Measurements from ENCODE around the gene FKBP2. TPM values are rescaled to one million over a fixed set of nuclear protein-coding genes. Genes with fewer than 3 reads are reported as not detected.

The FKBP2 gene
- total and polyA plus RNA-seq, 7 donors, result 49.2 to 213 (median 70.5) TPM

DNA sequence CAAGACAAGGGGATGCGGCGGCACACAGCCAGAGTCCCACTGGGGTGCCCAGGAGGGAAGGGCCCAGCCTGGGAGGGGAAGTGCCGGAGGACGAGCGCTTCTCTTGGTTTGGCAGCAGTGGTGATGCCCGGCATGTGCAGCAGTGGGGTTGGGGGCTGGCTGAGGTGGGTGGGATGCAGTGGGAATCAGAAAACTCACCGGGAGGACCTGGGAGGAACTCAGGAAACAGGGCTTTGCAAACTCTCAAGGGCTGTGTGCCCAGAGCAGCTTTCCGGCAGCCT lies 31.4 kb upstream of the FKBP2 start:
- no peak for TF ChIP-seq POLR2A (IDR thresholded peaks at IDR 0.05)
- TF ChIP-seq POLR2AphosphoS5 (IDR thresholded peaks at IDR 0.05), result no peak
- TF ChIP-seq, protein P1, sequence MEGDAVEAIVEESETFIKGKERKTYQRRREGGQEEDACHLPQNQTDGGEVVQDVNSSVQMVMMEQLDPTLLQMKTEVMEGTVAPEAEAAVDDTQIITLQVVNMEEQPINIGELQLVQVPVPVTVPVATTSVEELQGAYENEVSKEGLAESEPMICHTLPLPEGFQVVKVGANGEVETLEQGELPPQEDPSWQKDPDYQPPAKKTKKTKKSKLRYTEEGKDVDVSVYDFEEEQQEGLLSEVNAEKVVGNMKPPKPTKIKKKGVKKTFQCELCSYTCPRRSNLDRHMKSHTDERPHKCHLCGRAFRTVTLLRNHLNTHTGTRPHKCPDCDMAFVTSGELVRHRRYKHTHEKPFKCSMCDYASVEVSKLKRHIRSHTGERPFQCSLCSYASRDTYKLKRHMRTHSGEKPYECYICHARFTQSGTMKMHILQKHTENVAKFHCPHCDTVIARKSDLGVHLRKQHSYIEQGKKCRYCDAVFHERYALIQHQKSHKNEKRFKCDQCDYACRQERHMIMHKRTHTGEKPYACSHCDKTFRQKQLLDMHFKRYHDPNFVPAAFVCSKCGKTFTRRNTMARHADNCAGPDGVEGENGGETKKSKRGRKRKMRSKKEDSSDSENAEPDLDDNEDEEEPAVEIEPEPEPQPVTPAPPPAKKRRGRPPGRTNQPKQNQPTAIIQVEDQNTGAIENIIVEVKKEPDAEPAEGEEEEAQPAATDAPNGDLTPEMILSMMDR (IDR thresholded peaks at IDR 0.05), result no peak
- no peak for TF ChIP-seq EP300 (IDR thresholded peaks at IDR 0.05)
- intact Hi-C loops (cut with DNase I), result no loop called here
- H3K27ac ChIP-seq, result no peak overlapping the region
- H3K9me3 ChIP-seq, result no peaks in the 10 kb centered on the region
- 92 to 93% methylated on average over 8 of the region's 8 CpGs for WGBS, 2 donors
- no peak for DNase-seq
- H3K36me3 ChIP-seq, result peaks cover 0 to 11% (median 0%) of the 10 kb centered on the region in 4 donors
- peaks cover 0 to 27% (median 11%) of the 10 kb centered on the region in 4 donors for H3K4me1 ChIP-seq
- H3K4me3 ChIP-seq, result no peak overlapping the region
- no peaks in the 10 kb centered on the region for H3K27me3 ChIP-seq

DNA sequence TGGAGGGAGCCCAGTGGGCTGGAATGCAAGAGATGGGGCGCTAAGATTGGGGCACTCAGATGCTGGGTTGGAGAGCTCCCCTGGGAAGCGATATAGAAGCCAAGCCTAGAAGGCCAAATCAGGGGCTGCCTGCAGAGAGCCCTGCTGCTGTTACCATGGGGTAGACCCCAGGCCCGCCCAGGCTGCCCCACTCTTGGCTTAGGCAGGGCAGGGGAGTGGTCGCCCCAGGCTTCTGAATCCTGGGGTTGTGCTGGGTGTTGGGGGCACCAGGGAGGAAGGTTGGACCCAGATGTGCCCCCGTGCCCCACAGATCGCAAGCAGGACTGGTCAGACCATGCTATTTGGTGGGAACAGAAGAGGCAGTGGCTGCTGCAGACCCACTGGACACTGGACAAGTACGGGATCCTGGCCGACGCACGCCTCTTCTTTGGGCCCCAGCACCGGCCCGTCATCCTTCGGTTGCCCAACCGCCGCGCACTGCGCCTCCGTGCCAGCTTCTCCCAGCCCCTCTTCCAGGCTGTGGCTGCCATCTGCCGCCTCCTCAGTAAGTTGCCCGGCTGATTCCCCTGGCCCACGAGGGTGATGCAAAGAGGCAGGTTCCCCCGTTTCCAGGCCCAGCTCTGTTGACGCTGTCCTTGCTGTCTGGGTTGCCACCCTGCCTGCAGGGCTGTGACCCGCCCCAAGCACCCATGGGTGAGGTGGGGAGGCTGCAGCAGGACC lies 30.4 kb upstream of the FKBP2 start:
- WGBS, 2 donors, result 95% methylated on average over 24 of the region's 24 CpGs
- Histone ChIP-seq H3K27me3 (no peaks in the 10 kb centered on the region), H3K4me1 (peaks cover 0 to 18% (median 6%) of the 10 kb centered on the region in 4 donors), H3K9me3 (no peaks in the 10 kb centered on the region), H3K27ac (no peak overlapping the region), H3K4me3 (no peak overlapping the region), H3K36me3 (peaks cover 0 to 5% (median 0%) of the 10 kb centered on the region in 4 donors)
- intact Hi-C loops (cut with DNase I), result no loop called here
- TF ChIP-seq, protein P1 (IDR thresholded peaks at IDR 0.05), result no peak
- TF ChIP-seq POLR2A (IDR thresholded peaks at IDR 0.05) (no peak), EP300 (IDR thresholded peaks at IDR 0.05) (no peak), POLR2AphosphoS5 (IDR thresholded peaks at IDR 0.05) (no peak)
- DNase-seq, result no peak

DNA sequence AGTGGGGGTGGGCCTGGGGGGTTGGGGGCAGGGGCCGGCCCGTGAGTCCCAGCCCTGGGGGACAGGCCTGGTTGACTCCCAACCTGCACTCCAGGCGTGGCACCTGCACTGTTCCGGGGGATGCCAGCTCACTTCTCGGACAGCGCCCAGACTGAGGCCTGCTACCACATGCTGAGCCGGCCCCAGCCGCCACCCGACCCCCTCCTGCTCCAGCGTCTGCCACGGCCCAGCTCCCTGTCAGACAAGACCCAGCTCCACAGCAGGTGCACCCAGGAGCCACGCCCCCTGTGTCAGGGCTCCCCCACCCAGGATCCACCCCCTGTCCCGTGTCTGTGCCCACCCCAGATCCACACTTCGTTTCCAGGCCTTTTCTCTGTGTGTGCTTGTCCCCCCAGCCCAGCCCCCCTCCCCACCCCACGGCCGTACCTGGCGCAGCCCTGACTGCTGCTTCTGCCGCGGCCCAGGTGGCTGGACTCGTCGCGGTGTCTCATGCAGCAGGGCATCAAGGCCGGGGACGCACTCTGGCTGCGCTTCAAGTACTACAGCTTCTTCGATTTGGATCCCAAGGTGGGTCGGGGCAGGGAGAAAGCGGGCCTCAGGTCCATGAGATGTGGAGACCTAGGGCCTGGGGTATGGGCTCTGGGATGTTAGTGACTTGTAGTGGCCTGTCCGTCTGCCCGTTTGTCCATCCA lies 29.6 kb upstream of the FKBP2 start:
- Histone ChIP-seq H3K4me1 (peaks cover 0 to 18% (median 6%) of the 10 kb centered on the region in 4 donors), H3K27me3 (no peaks in the 10 kb centered on the region), H3K27ac (no peak overlapping the region), H3K36me3 (no peaks in the 10 kb centered on the region), H3K4me3 (no peak overlapping the region), H3K9me3 (no peaks in the 10 kb centered on the region)
- no peak for DNase-seq
- TF ChIP-seq POLR2A (IDR thresholded peaks at IDR 0.05) (no peak), POLR2AphosphoS5 (IDR thresholded peaks at IDR 0.05) (no peak), EP300 (IDR thresholded peaks at IDR 0.05) (no peak)
- TF ChIP-seq, protein P1 (IDR thresholded peaks at IDR 0.05), result no peak
- intact Hi-C loops (cut with DNase I), result no loop called here
- WGBS, 2 donors, result 79 to 88% methylated on average over 30 of the region's 30 CpGs

DNA sequence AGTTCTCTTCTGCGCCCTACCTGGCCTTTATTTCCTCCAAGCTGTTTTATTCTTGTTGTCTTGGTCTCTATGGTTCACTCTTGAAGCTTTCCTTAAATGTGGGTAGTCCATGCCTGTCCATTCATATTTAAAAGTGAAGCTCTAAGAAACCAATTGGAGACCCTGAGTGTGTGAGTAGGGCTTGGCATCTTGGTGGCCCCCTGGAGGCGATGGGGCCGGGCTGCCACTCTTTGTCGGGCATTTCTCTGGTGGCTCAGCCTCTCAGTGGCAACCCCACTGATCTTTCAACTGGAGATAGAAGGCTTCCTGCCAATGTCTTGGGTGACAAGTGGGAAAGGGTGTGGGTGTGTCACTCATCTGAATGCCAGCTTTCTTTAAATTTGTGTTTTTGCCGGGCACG lies 24.0 kb upstream of the FKBP2 start:
- no peak overlapping the region for H3K4me3 ChIP-seq
- TF ChIP-seq, protein P1 (IDR thresholded peaks at IDR 0.05), result no peak
- TF ChIP-seq POLR2A (IDR thresholded peaks at IDR 0.05), result no peak
- TF ChIP-seq EP300 (IDR thresholded peaks at IDR 0.05), result no peak
- no peak for TF ChIP-seq POLR2AphosphoS5 (IDR thresholded peaks at IDR 0.05)
- no peak for DNase-seq
- no peak overlapping the region for H3K27ac ChIP-seq
- no peaks in the 10 kb centered on the region for H3K9me3 ChIP-seq
- H3K4me1 ChIP-seq, result no peaks in the 10 kb centered on the region
- no peaks in the 10 kb centered on the region for H3K27me3 ChIP-seq
- intact Hi-C loops (cut with DNase I), result no loop called here
- WGBS, 2 donors, result 86% methylated on average over 6 of the region's 6 CpGs
- H3K36me3 ChIP-seq, result peaks cover 0 to 13% (median 0%) of the 10 kb centered on the region in 4 donors

Data from sigmoid colon (tissue), 7 donors.